ENCODE measurements around the gene REXO4.
"Not testable (repeated sequence)": the region's sequence is repeated elsewhere in the genome, so short reads cannot be mapped to it uniquely, and the experiment has no call there.

Gene REXO4

DNA sequence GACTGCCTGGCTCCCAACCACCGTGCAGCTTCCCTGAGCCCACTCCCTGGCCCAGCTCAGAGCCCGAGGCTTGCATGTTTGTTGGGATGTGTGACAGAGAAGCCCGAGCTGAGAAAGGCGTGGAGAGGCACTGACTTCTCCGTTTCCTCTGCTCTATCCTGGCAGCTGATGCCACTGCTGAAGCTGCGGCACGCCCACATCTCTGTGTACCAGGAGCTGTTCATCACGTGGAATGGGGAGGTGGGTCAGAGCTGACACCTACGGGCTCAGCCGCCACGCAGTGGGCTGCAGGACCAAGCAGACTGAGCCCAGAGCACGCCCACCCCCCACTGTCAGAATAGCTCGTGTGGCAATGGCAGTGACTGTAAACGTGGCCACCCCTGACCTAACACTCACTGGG lies 32.4 kb downstream of the REXO4 start:
- Histone ChIP-seq H3K36me3 (ENCODE audit: control insufficient read depth in 1 of 2, insufficient read depth in 2 of 2, low read length in 2 of 2) (no peaks in the 10 kb centered on the region), H3K4me1 (ENCODE audit: control insufficient read depth in 1 of 2, insufficient read depth in 2 of 2, low read length in 2 of 2) (no peaks in the 10 kb centered on the region), H3K27me3 (ENCODE audit: low read depth, low read length) (no peaks in the 10 kb centered on the region), H3K4me3 (ENCODE audit: low read depth in 1 of 2, low read length in 2 of 2) (no peak overlapping the region), H3K27ac (ENCODE audit: low read length) (no peak overlapping the region), H3K9me3 (ENCODE audit: control insufficient read depth in 1 of 2, low read length in 2 of 2) (no peaks in the 10 kb centered on the region)

DNA sequence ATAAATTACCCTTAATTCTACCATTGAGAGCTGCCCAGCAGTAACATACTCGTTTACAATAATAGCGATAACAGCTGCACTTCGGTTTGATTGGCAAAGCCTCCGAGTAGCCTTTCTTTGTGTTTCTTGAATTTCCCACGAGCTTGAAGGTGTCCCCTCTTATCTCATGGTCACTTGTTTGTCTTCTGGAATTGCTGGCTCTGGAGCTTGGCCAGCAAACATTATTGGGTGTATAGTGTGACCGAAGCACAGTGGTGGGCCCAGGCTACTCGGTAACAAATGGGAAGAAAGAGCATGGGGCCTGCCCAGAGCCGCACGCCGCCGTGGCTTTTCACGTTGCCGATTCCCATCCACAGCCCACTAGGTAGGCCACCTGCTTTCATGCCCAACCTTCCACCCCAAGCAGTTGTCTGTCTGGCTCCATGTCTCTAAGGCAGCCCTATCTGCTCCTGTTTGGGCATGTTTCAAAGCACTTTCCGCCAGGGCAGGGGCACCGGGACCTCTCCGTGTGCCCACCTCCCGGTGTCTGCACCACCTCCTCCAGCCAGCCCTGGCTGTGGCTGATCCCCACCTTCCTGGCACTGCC lies 33.0 kb downstream of the REXO4 start:
- H3K9me3 ChIP-seq (ENCODE audit: control insufficient read depth in 1 of 2, low read length in 2 of 2) = no peaks in the 10 kb centered on the region
- H3K4me3 ChIP-seq (ENCODE audit: low read depth in 1 of 2, low read length in 2 of 2) = no peak overlapping the region
- H3K4me1 ChIP-seq (ENCODE audit: control insufficient read depth in 1 of 2, insufficient read depth in 2 of 2, low read length in 2 of 2) = no peaks in the 10 kb centered on the region
- no peak overlapping the region for H3K27ac ChIP-seq (ENCODE audit: low read length)
- H3K36me3 ChIP-seq (ENCODE audit: control insufficient read depth in 1 of 2, insufficient read depth in 2 of 2, low read length in 2 of 2) = no peaks in the 10 kb centered on the region
- H3K27me3 ChIP-seq (ENCODE audit: low read depth, low read length) = no peaks in the 10 kb centered on the region

DNA sequence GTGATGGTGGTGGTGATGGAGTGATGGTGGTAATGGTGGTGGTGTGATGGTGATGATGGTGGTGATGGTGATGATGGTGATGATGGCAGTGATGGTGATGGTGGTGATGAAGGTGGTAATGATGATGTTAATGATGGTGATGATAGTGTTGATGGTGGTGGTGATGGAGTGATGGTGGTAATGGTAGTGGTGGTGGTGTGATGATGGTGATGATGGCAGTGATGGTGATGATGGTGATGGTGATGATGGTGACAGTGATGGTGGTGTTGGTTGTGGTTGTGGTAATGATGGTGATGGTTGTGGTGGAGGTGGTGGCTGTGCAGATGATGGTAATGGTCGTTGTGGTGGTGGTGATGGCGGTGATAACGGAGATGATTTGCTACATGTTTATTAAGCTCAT lies 34.4 kb downstream of the REXO4 start:
- Histone ChIP-seq H3K27ac (ENCODE audit: low read length) (no peak overlapping the region), H3K9me3 (ENCODE audit: control insufficient read depth in 1 of 2, low read length in 2 of 2) (no peaks in the 10 kb centered on the region), H3K36me3 (ENCODE audit: control insufficient read depth in 1 of 2, insufficient read depth in 2 of 2, low read length in 2 of 2) (no peaks in the 10 kb centered on the region), H3K27me3 (ENCODE audit: low read depth, low read length) (no peaks in the 10 kb centered on the region), H3K4me3 (ENCODE audit: low read depth in 1 of 2, low read length in 2 of 2) (no peak overlapping the region), H3K4me1 (ENCODE audit: control insufficient read depth in 1 of 2, insufficient read depth in 2 of 2, low read length in 2 of 2) (no peaks in the 10 kb centered on the region)

DNA sequence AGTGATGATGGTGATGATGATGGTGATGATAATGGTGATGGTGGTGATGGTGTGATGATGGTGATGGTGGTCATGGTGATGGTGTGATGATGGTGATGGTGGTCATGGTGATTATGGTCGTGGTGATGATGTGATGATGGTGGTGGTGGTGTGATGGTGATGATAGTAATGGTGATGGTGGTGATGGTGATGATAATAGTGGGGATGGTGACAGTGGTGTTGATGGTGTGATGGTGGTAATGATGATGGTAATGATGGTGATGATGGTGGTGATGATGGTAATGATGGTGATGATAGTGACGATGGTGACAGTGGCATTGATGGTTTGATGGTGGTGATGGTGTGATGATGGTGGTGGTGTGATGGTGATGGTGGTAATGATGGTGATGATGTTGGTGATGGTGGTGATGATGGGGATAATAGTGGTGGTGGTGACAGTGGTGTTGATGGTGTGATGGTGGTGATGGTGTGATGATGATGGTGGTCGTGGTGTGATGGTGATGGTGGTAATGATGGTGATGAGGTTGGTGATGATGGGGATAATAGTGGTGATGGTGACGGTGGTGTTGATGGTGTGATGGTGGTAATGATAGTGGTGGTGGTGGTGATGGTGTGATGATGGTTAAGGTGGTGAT lies 35.2 kb downstream of the REXO4 start:
- no peaks in the 10 kb centered on the region for H3K9me3 ChIP-seq (ENCODE audit: control insufficient read depth in 1 of 2, low read length in 2 of 2)
- H3K4me1 ChIP-seq (ENCODE audit: control insufficient read depth in 1 of 2, insufficient read depth in 2 of 2, low read length in 2 of 2) = no peaks in the 10 kb centered on the region
- no peak overlapping the region for H3K4me3 ChIP-seq (ENCODE audit: low read depth in 1 of 2, low read length in 2 of 2)
- no peak overlapping the region for H3K27ac ChIP-seq (ENCODE audit: low read length)
- no peaks in the 10 kb centered on the region for H3K27me3 ChIP-seq (ENCODE audit: low read depth, low read length)
- no peaks in the 10 kb centered on the region for H3K36me3 ChIP-seq (ENCODE audit: control insufficient read depth in 1 of 2, insufficient read depth in 2 of 2, low read length in 2 of 2)

DNA sequence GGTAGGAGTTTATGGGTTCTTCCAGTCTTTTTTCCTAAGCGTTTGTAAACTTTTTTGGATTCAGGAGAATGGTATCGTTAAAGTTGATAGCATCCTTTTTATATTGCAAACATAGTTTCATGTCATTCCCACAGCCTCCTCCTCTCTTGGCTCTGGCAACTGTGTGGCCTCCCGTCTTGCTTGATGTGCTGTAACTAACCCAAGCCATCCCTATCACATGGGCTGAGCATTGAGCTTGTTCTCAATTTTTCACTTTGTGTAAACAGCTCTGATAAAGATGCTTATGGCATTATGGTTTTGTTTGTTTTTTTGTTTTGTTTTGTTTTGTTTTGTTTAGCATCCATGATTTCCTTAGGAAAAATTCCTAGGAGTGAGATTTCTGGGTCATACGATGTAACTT lies 37.1 kb downstream of the REXO4 start:
- Histone ChIP-seq H3K36me3 (ENCODE audit: control insufficient read depth in 1 of 2, insufficient read depth in 2 of 2, low read length in 2 of 2) (peaks cover 0 to under 1% of the 10 kb centered on the region in 2 donors), H3K27me3 (ENCODE audit: low read depth, low read length) (no peaks in the 10 kb centered on the region), H3K27ac (ENCODE audit: low read length) (no peak overlapping the region), H3K4me1 (ENCODE audit: control insufficient read depth in 1 of 2, insufficient read depth in 2 of 2, low read length in 2 of 2) (peaks cover 0 to 5% of the 10 kb centered on the region in 2 donors), H3K9me3 (ENCODE audit: control insufficient read depth in 1 of 2, low read length in 2 of 2) (no peaks in the 10 kb centered on the region), H3K4me3 (ENCODE audit: low read depth in 1 of 2, low read length in 2 of 2) (no peak overlapping the region)

DNA sequence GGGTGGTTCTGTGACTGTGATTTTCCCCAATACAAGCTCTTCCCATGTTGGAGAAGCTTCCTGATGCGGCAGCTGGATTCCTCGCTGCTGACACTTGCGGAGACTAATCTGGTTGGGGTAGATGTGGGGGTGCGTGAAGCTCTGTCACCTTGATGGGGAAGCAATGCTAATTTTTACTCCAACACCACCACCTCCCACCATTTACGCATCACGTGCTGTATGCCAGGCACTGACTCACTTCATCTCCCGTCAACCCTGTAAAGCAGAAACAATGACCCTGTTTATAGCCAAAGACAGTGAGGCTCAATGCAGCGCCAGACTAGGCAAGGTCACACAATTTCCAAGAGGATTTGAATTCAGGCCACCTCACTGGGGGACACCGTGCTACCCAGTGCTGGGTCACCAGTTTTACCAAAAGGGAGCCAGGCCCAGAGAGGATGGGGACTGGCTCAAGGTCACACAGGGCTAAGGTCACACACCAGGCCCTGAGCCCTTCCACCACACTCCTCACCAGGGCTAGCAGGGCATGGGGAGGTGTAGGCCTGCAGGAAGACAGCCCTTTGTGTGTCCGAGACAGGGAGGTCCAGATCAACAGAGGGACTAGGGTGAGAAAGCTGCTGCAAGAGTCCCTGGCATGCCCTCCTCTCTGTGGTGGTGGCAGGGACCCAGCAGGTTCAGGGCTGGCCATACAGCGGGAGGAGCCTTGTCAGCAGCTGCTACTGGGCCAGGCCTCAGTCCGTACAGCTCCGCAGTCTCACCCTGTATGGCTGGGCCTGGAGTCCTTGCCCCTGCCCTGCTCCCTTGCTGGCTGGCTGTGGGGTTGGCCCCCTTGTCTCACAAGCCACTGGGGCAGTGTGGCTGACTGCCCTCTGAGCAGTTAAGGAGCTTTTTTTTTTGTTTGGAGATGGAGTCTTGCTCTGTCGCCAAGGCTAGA lies 38.4 kb downstream of the REXO4 start:
- Histone ChIP-seq H3K27ac (ENCODE audit: low read length) (no peak overlapping the region), H3K4me1 (ENCODE audit: control insufficient read depth in 1 of 2, insufficient read depth in 2 of 2, low read length in 2 of 2) (peaks cover 0 to 5% of the 10 kb centered on the region in 2 donors), H3K36me3 (ENCODE audit: control insufficient read depth in 1 of 2, insufficient read depth in 2 of 2, low read length in 2 of 2) (peaks cover 0 to 7% of the 10 kb centered on the region in 2 donors), H3K4me3 (ENCODE audit: low read depth in 1 of 2, low read length in 2 of 2) (no peak overlapping the region), H3K27me3 (ENCODE audit: low read depth, low read length) (no peaks in the 10 kb centered on the region), H3K9me3 (ENCODE audit: control insufficient read depth in 1 of 2, low read length in 2 of 2) (no peaks in the 10 kb centered on the region)

DNA sequence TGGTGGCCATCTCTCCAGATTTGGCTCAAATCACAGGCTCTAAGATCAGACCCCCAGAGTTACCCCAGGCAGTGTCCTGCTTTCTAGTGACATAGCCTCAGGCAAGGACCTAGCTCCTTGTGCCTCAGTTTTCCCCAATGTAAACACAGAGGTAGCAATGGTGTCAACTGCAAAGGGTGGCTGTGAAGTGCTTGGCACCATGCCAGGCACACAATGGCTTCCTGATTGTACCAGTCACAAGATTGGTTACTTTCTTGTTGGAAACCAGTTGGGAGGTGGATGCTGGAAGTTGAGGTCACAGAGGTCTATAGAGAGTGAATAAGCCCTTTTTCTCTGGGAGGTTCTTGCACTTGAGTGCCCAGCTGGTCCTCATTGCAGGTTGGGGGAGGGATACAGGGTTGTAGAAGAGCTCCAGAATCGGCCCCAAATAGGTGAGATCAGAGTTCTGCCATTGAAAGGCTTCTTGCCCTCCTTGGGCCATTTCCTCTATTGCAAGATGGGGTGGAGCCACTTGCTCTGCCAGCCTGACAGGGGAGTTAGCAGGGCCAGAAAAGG lies 39.3 kb downstream of the REXO4 start:
- H3K27ac ChIP-seq (ENCODE audit: low read length) = no peak overlapping the region
- H3K4me3 ChIP-seq (ENCODE audit: low read depth in 1 of 2, low read length in 2 of 2) = no peak overlapping the region
- H3K4me1 ChIP-seq (ENCODE audit: control insufficient read depth in 1 of 2, insufficient read depth in 2 of 2, low read length in 2 of 2) = peaks cover 0 to 5% of the 10 kb centered on the region in 2 donors
- H3K27me3 ChIP-seq (ENCODE audit: low read depth, low read length) = no peaks in the 10 kb centered on the region
- H3K9me3 ChIP-seq (ENCODE audit: control insufficient read depth in 1 of 2, low read length in 2 of 2) = no peaks in the 10 kb centered on the region
- H3K36me3 ChIP-seq (ENCODE audit: control insufficient read depth in 1 of 2, insufficient read depth in 2 of 2, low read length in 2 of 2) = peaks cover 0 to 7% of the 10 kb centered on the region in 2 donors

DNA sequence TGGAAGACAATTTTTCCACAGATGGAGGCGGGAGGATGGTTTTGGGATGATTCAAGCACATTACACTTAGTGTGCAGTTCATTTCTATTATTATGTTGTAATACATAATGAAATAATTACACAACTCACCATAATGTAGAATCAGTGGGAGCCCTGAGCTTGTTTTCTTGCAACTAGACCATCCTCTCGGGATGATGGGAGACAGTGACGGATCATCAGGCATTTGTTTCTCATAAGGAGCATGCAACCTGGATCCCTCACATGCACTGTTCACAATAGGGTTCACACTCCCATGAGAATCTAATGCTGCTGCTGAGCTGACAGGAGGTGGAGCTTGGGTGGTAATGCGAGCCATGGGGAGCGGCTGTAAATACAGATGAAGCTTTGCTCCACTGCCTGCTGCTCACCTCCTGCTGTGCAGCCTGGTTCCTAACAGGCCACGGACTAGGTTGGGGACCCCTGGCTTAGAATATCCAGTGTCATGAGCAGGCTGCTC lies 40.0 kb downstream of the REXO4 start:
- Histone ChIP-seq H3K4me3 (ENCODE audit: low read depth in 1 of 2, low read length in 2 of 2) (no peak overlapping the region), H3K9me3 (ENCODE audit: control insufficient read depth in 1 of 2, low read length in 2 of 2) (no peaks in the 10 kb centered on the region), H3K27ac (ENCODE audit: low read length) (no peak overlapping the region), H3K4me1 (ENCODE audit: control insufficient read depth in 1 of 2, insufficient read depth in 2 of 2, low read length in 2 of 2) (peaks cover under 1 to 12% of the 10 kb centered on the region in 2 donors), H3K36me3 (ENCODE audit: control insufficient read depth in 1 of 2, insufficient read depth in 2 of 2, low read length in 2 of 2) (peaks cover 0 to 10% of the 10 kb centered on the region in 2 donors), H3K27me3 (ENCODE audit: low read depth, low read length) (no peaks in the 10 kb centered on the region)

DNA sequence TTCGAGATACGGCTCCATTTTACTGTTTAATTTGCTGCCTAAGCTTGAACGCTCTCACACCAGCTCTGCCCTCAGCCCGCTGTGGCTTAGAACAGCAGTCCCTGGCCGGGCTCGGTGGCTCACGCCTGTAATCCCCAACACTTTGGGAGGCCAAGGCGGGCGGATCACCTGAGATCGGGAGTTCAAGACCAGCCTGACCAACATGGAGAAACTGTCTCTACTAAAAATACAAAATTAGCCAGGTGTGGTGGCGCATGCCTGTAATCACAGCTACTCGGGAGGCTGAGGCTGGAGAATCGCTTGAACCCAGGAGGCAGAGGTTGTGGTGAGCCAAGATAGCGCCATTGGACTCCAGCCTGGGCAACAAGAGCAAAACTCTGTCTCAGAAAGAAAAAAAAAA lies 40.5 kb downstream of the REXO4 start:
- peaks cover 4 to 17% of the 10 kb centered on the region in 2 donors for H3K4me1 ChIP-seq (ENCODE audit: control insufficient read depth in 1 of 2, insufficient read depth in 2 of 2, low read length in 2 of 2)
- H3K36me3 ChIP-seq (ENCODE audit: control insufficient read depth in 1 of 2, insufficient read depth in 2 of 2, low read length in 2 of 2) = peaks cover 0 to 12% of the 10 kb centered on the region in 2 donors
- H3K9me3 ChIP-seq (ENCODE audit: control insufficient read depth in 1 of 2, low read length in 2 of 2); H3K4me3 ChIP-seq (ENCODE audit: low read depth in 1 of 2, low read length in 2 of 2); H3K27me3 ChIP-seq (ENCODE audit: low read depth, low read length); H3K27ac ChIP-seq (ENCODE audit: low read length): not testable (repeated sequence)

DNA sequence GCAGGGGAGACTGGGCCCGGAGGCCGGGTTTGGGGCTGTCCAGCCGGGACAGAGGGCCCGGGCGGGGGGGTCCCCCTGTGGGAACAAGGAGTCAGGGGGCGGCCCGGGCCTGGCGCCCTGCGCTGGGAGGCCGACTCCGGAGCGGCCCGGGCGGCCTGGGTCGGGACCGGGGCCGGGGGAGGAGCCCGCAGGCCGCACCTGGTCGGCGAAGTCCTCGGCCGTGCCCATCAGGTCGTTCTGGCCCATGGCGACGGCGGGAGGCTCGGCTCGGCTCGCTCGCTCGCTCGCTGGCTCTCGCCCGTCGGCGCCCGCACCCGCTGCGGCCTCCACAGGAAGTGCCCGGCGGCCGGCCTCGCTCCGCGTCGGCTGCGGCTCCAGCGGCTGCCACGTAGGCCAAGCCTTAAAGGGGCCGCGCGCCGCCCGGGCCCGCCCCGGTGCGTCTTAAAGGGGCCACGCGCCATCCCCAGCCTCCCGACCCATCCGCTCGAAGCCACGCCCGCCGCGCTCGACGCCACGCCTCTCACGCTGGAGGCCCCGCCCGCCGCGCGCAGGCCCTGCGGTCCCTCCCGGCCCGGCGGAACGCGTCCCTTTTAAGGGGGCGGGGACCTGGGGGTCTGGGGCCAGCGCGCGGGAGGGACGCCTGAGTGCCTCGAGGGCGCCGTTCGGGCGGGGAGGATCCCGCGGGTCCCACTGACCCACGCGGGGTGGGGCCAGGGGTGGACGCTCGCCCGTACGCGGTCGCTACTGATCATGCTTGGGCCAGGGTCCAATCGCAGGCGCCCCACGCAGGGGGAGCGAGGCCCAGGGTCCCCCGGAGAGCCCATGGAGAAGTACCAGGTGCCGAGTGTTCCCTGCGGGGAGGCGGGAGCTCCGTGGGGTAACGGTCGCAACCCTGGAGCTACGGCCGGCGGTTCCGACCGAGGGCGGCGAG lies 41.8 kb downstream of the REXO4 start, which contains the start of the genes STKLD1 and SURF4:
Gene STKLD1 (plus strand): TSS at position 643 of the 931 bp plus-strand sequence. CDS start 108 bp downstream, at position 751.
Gene SURF4 (minus strand): TSS at position 337 of the 931 bp plus-strand sequence. CDS start 91 bp downstream, at position 246.
- no peaks in the 10 kb centered on the region for H3K27me3 ChIP-seq (ENCODE audit: low read depth, low read length)
- peaks cover 0 to 12% of the 10 kb centered on the region in 2 donors for H3K36me3 ChIP-seq (ENCODE audit: control insufficient read depth in 1 of 2, insufficient read depth in 2 of 2, low read length in 2 of 2)
- peak within 1 kb of the TSS; percentile 91 to 94 for H3K4me3 ChIP-seq (ENCODE audit: low read depth in 1 of 2, low read length in 2 of 2)
- peaks cover 7 to 30% of the 10 kb centered on the region in 2 donors for H3K4me1 ChIP-seq (ENCODE audit: control insufficient read depth in 1 of 2, insufficient read depth in 2 of 2, low read length in 2 of 2)
- no peaks in the 10 kb centered on the region for H3K9me3 ChIP-seq (ENCODE audit: control insufficient read depth in 1 of 2, low read length in 2 of 2)
- H3K27ac ChIP-seq (ENCODE audit: low read length) = peak within 1 kb of the TSS; percentile 82

Data from muscle layer of duodenum (tissue), 2 donors.